ENCODE measurements around the gene CCBE1.

Gene CCBE1

GRCh38 chr18:59619816-59620215 is 77.4 kb downstream of the CCBE1 start:
- DNase-seq (ENCODE audit: low read depth in 2 of 2): no peak

GRCh38 chr18:59617468-59617932 is 79.7 kb downstream of the CCBE1 start:
- DNase-seq (ENCODE audit: low read depth in 2 of 2): no peak

- DNase-seq (ENCODE audit: low read depth in 2 of 2): no peak
Measured at GRCh38 chr18:59616501-59616900, 80.7 kb downstream of the CCBE1 start.

GRCh38 chr18:59613903-59614302 is 83.3 kb downstream of the CCBE1 start:
- DNase-seq (ENCODE audit: low read depth in 2 of 2): no peak

GRCh38 chr18:59612381-59612780 is 84.8 kb downstream of the CCBE1 start:
- DNase-seq (ENCODE audit: low read depth in 2 of 2): no peak

GRCh38 chr18:59610546-59611140 is 86.6 kb downstream of the CCBE1 start:
- no peak for DNase-seq (ENCODE audit: low read depth in 2 of 2)

GRCh38 chr18:59609654-59610053 is 87.6 kb downstream of the CCBE1 start:
- no peak for DNase-seq (ENCODE audit: low read depth in 2 of 2)

GRCh38 chr18:59607471-59607870 is 89.8 kb downstream of the CCBE1 start:
- DNase-seq (ENCODE audit: low read depth in 2 of 2): no peak

GRCh38 chr18:59607078-59607379 is 90.2 kb downstream of the CCBE1 start:
- no peak for DNase-seq (ENCODE audit: low read depth in 2 of 2)

GRCh38 chr18:59606193-59607077 is 90.8 kb downstream of the CCBE1 start:
- DNase-seq (ENCODE audit: low read depth in 2 of 2): no peak

- no peak for DNase-seq (ENCODE audit: low read depth in 2 of 2)
Measured at GRCh38 chr18:59605633-59606192, 91.5 kb downstream of the CCBE1 start.

GRCh38 chr18:59604877-59605276 is 92.3 kb downstream of the CCBE1 start:
- DNase-seq (ENCODE audit: low read depth in 2 of 2): no peak

GRCh38 chr18:59597049-59597448 is 100.2 kb downstream of the CCBE1 start:
- DNase-seq (ENCODE audit: low read depth in 2 of 2): no peak

- no peak for DNase-seq (ENCODE audit: low read depth in 2 of 2)
Measured at GRCh38 chr18:59593291-59593717, 103.9 kb downstream of the CCBE1 start.

GRCh38 chr18:59592624-59593023 is 104.6 kb downstream of the CCBE1 start:
- no peak for DNase-seq (ENCODE audit: low read depth in 2 of 2)

- no peak for DNase-seq (ENCODE audit: low read depth in 2 of 2)
Measured at GRCh38 chr18:59582395-59582794, 114.8 kb downstream of the CCBE1 start.

- DNase-seq (ENCODE audit: low read depth in 2 of 2): no peak
Measured at GRCh38 chr18:59579509-59579908, 117.7 kb downstream of the CCBE1 start.

GRCh38 chr18:59577386-59577655 is 119.9 kb downstream of the CCBE1 start:
- DNase-seq (ENCODE audit: low read depth in 2 of 2): no peak

- no peak for DNase-seq (ENCODE audit: low read depth in 2 of 2)
Measured at GRCh38 chr18:59576541-59577385, 120.5 kb downstream of the CCBE1 start.

GRCh38 chr18:59575995-59576394 is 121.2 kb downstream of the CCBE1 start:
- no peak for DNase-seq (ENCODE audit: low read depth in 2 of 2)

GRCh38 chr18:59573962-59574361 is 123.3 kb downstream of the CCBE1 start:
- DNase-seq (ENCODE audit: low read depth in 2 of 2): no peak

- DNase-seq (ENCODE audit: low read depth in 2 of 2): no peak
Measured at GRCh38 chr18:59571902-59572301, 125.3 kb downstream of the CCBE1 start.
